ENCODE results near the gene IRF2BP1.

GRCh38 chr19:45862271-45862563, 23.7 kb downstream of the IRF2BP1 start:
- no peak for TF ChIP-seq CTCF (IDR thresholded peaks at IDR 0.05)
- no peak for TF ChIP-seq POLR2A (IDR thresholded peaks at IDR 0.05)
